Measurements from ENCODE around the gene MAP4K2.

DNA sequence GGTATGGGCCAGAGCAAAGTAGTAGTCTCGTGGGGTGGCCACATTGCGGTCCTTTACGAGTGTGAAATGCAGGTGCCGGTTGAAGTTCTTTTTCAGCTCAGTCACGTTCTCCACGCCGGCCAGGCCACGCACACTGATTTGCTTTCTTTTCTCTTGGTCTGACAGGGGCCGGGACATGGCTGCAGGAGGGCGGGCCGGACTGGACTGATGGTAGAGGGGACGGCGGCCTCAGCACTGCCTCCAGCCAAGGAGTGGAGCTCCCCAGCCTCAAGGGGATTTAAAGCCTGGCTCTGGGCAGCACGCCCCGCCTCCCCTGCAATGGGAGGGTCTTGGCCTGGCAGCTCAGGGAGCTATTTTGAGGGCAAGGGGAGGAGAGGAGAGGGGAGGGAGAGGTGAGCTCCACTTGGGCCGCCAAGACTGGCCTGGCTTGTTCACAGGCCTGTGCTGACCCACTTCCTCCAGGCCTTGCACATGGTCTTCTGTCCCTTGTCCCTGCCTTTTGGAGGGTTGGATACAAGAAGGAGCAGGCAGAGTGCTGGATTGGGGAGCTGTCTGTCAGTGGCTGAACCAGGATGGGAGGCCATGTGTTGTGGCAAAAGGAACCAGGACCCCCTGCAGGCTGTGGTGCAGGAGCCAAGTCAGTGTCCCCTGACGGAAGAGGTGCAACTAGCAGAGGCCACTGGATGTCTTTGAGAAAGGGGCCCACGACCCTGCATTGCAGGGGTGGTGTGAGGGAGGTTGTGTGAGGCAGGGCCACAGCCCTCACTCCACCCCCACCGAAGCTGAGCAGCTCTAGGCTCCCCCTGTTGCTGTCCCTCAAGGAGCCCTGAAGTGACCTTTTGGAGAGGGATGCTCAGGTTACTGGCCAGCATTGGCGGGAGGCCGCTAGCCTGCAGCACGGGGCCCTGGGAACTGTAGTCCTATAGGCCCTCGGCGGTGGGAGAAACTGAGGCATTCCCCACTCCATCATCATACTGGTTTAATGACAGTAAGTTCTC is 43.0 kb downstream of the MAP4K2 start, which contains the start of gene PYGM:
- TF ChIP-seq, protein P1, sequence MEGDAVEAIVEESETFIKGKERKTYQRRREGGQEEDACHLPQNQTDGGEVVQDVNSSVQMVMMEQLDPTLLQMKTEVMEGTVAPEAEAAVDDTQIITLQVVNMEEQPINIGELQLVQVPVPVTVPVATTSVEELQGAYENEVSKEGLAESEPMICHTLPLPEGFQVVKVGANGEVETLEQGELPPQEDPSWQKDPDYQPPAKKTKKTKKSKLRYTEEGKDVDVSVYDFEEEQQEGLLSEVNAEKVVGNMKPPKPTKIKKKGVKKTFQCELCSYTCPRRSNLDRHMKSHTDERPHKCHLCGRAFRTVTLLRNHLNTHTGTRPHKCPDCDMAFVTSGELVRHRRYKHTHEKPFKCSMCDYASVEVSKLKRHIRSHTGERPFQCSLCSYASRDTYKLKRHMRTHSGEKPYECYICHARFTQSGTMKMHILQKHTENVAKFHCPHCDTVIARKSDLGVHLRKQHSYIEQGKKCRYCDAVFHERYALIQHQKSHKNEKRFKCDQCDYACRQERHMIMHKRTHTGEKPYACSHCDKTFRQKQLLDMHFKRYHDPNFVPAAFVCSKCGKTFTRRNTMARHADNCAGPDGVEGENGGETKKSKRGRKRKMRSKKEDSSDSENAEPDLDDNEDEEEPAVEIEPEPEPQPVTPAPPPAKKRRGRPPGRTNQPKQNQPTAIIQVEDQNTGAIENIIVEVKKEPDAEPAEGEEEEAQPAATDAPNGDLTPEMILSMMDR (IDR thresholded peaks at IDR 0.05; ENCODE audit: low read length), result no peak
- TF ChIP-seq EZH2phosphoT487 (IDR thresholded peaks at IDR 0.05; ENCODE audit: low read length), result no peak

All from MM.1S (cell line).